Measurements from ENCODE around the gene NALCN.
"Not testable (repeated sequence)": the region's sequence is repeated elsewhere in the genome, so short reads cannot be mapped to it uniquely, and the experiment has no call there.

The NALCN gene

GRCh38 chr13:101339202-101339601 is 77.1 kb downstream of the NALCN start:
- DNase-seq: no peak

GRCh38 chr13:101332583-101332982 is 83.7 kb downstream of the NALCN start:
- DNase-seq: no peak

- DNase-seq: no peak
Measured at GRCh38 chr13:101331731-101332130, 84.6 kb downstream of the NALCN start.

- no peak for DNase-seq
Measured at GRCh38 chr13:101327871-101328270, 88.4 kb downstream of the NALCN start.

- no peak for DNase-seq
Measured at GRCh38 chr13:101326710-101327109, 89.6 kb downstream of the NALCN start.

- DNase-seq: no peak
Measured at GRCh38 chr13:101325423-101325822, 90.9 kb downstream of the NALCN start.

- DNase-seq: no peak
Measured at GRCh38 chr13:101323601-101324000, 92.7 kb downstream of the NALCN start.

GRCh38 chr13:101317986-101318523 is 98.3 kb downstream of the NALCN start:
- DNase-seq: no peak

- not testable (repeated sequence) for DNase-seq
Measured at GRCh38 chr13:101313479-101313878, 102.8 kb downstream of the NALCN start.

- no peak for DNase-seq
Measured at GRCh38 chr13:101309014-101309619, 107.2 kb downstream of the NALCN start.

- no peak for DNase-seq
Measured at GRCh38 chr13:101308247-101309013, 107.9 kb downstream of the NALCN start.

GRCh38 chr13:101307181-101307701 is 109.1 kb downstream of the NALCN start:
- no peak for DNase-seq

GRCh38 chr13:101306773-101307172 is 109.5 kb downstream of the NALCN start:
- DNase-seq: no peak

GRCh38 chr13:101305981-101306411 is 110.3 kb downstream of the NALCN start:
- DNase-seq: peak in 1 of 14 donors; percentile 28

GRCh38 chr13:101303521-101303920 is 112.8 kb downstream of the NALCN start:
- peak in 4 of 14 donors; percentile 3 to 23 (median 7) for DNase-seq

GRCh38 chr13:101301053-101301452 is 115.3 kb downstream of the NALCN start:
- no peak for DNase-seq

- no peak for DNase-seq
Measured at GRCh38 chr13:101300531-101300930, 115.8 kb downstream of the NALCN start.

GRCh38 chr13:101298517-101298916 is 117.8 kb downstream of the NALCN start:
- DNase-seq: no peak

GRCh38 chr13:101297794-101298193 is 118.5 kb downstream of the NALCN start:
- DNase-seq: no peak

GRCh38 chr13:101292711-101293110 is 123.6 kb downstream of the NALCN start:
- no peak for DNase-seq

- DNase-seq: no peak
Measured at GRCh38 chr13:101291646-101292515, 124.4 kb downstream of the NALCN start.

- no peak for DNase-seq
Measured at GRCh38 chr13:101291206-101291605, 125.1 kb downstream of the NALCN start.

GRCh38 chr13:101289764-101290163 is 126.5 kb downstream of the NALCN start:
- DNase-seq: peak in 3 of 14 donors; percentile 2 to 12 (median 8)

Data from C1 segment of cervical spinal cord (tissue), 14 donors.